A673 (cell line): Measurements from ENCODE around the gene RELL1.

Experiments
- CTCF ChIP-seq: fragments of 300-800, 200-600 bp; sonication (generic); conservative IDR thresholded peaks from 2 replicates; pipeline ENCODE4 v1.5.1; 2017; ENCODE audit warnings: low read depth, mild to moderate bottlenecking, antibody characterized with exemption, low read length, moderate library complexity, mixed read lengths
- EZH2 ChIP-seq: fragments of 200-600 bp; sonication (generic); IDR thresholded peaks from 2 replicates; pipeline ENCODE4 v1.6.1; 2017; ENCODE audit warnings: borderline replicate concordance, low read depth, mild to moderate bottlenecking, mixed read lengths, antibody characterized with exemption, low read length; ENCODE audit not compliant: poor library complexity, severe bottlenecking

GRCh38 chr4:37728064-37728463, 41.9 kb upstream of the RELL1 start:
- TF ChIP-seq CTCF, result no peak
- no peak for TF ChIP-seq EZH2
